ENCODE measurements around the gene LPAR2. TPM values are rescaled to one million over a fixed set of nuclear protein-coding genes. Genes with fewer than 3 reads are reported as not detected.

The LPAR2 gene
- total and polyA plus RNA-seq, 10 of the 15 experiments (the other 5 are each of a cell fraction or from before 2014, with no cell fraction given) = 0.98 to 23.8 (median 10.2) TPM

GRCh38 chr19:19656451-19657396, 28.7 kb upstream of the LPAR2 start:
- in situ Hi-C loops (cut with MboI) = no loop called here
- no peaks in the 10 kb centered on the region for H4K20me1 ChIP-seq (ENCODE audit: control insufficient read depth, insufficient read depth)

GRCh38 chr19:19655641-19656343, 27.8 kb upstream of the LPAR2 start:
- RAD21 ChIA-PET (ENCODE audit: unreplicated experiment) = no interaction called here
- in situ Hi-C loops (cut with MboI) (no loop called here), intact Hi-C loops (cut with micrococcal nuclease; ENCODE audit: unreplicated experiment) (no loop called here)
- Histone ChIP-seq H3K4me1 (ENCODE audit: control insufficient read depth, insufficient read depth, low read length) (no peaks in the 10 kb centered on the region), H3K36me3 (ENCODE audit: control insufficient read depth in 2 of 2, insufficient read depth in 2 of 2, low read length in 1 of 2) (peaks cover 53 to 74% of the 10 kb centered on the region in 2 experiments), H3K4me2 (ENCODE audit: control insufficient read depth, insufficient read depth) (no peak overlapping the region), H4K20me1 (ENCODE audit: control insufficient read depth, insufficient read depth) (no peaks in the 10 kb centered on the region), H3K9ac (ENCODE audit: control insufficient read depth, insufficient read depth, low read length) (no peak overlapping the region), H3K27ac (ENCODE audit: control insufficient read depth, insufficient read depth) (no peak overlapping the region), H3K9me3 (replicated peaks; ENCODE audit: control insufficient read depth, insufficient read depth, low read length) (no peaks in the 10 kb centered on the region), H3K79me2 (ENCODE audit: control insufficient read depth, insufficient read depth, low read length) (peaks cover 11% of the 10 kb centered on the region), H3K4me3 (no peak overlapping the region), H3K27me3 (replicated peaks in 1 of 2; ENCODE audit: control insufficient read depth in 2 of 2, insufficient read depth in 2 of 2, low read length in 1 of 2) (no peaks in the 10 kb centered on the region), H2AFZ (ENCODE audit: control insufficient read depth, low read depth, low read length) (no peak overlapping the region)
- 96% methylated on average over 27 of the region's 27 CpGs for WGBS (ENCODE audit: insufficient coverage, insufficient replicate concordance, low lambda C conversion rate, missing lambda C conversion rate)
- POLR2A ChIA-PET = no interaction called here
- DNase-seq (ENCODE audit: low read depth, low spot score) = no peak
- no peak for ATAC-seq
- no peak for FAIRE-seq
- SMC1A ChIA-PET (ENCODE audit: uncharacterized antibody, unreplicated experiment) = interaction anchor here (1.0 kb wide), 1 partner anchor 65 kb away, joined by 3 read pairs; no protein-coding TSS in a partner anchor
- no TSS peak for BruUV-seq (replicated peaks)
- CTCF ChIA-PET = no interaction called here
- no peak for TF ChIP-seq MYC (IDR thresholded peaks at IDR 0.05; ENCODE audit: insufficient read depth, insufficient read length, insufficient replicate concordance, low read length, severe bottlenecking)
- no peak for TF ChIP-seq NKRF (conservative IDR thresholded peaks at IDR 0.05)
- TF ChIP-seq TCF12 (IDR thresholded peaks at IDR 0.05; ENCODE audit: low read depth, low read length) = no peak
- no peak for TF ChIP-seq CTCF (IDR thresholded peaks at IDR 0.05 in 2 of 3, conservative IDR thresholded peaks at IDR 0.05 in 1 of 3; ENCODE audit: control insufficient read depth in 2 of 3, extremely low read depth in 1 of 3, insufficient read depth in 1 of 3, low read depth in 3 of 3, low read length in 3 of 3)
- no peak for TF ChIP-seq BACH1 (IDR thresholded peaks at IDR 0.05; ENCODE audit: borderline replicate concordance)
- TF ChIP-seq BRCA1 (IDR thresholded peaks at IDR 0.05; ENCODE audit: low read depth, low read length) = no peak

More at GRCh38 chr19:19656451-19657396, 28.7 kb upstream of the LPAR2 start:
- peaks cover 20% of the 10 kb centered on the region for H3K79me2 ChIP-seq (ENCODE audit: control insufficient read depth, insufficient read depth, low read length)
- no peaks in the 10 kb centered on the region for H3K9me3 ChIP-seq (replicated peaks; ENCODE audit: control insufficient read depth, insufficient read depth, low read length)
- peaks cover 44 to 65% of the 10 kb centered on the region in 2 experiments for H3K36me3 ChIP-seq (ENCODE audit: control insufficient read depth in 2 of 2, insufficient read depth in 2 of 2, low read length in 1 of 2)
- no peak overlapping the region for H2AFZ ChIP-seq (ENCODE audit: control insufficient read depth, low read depth, low read length)
- RAD21 ChIA-PET (ENCODE audit: unreplicated experiment) = no interaction called here
- intact Hi-C loops (cut with micrococcal nuclease; ENCODE audit: unreplicated experiment) = no loop called here
- TF ChIP-seq POLR2AphosphoS2 (IDR thresholded peaks at IDR 0.05; ENCODE audit: low read depth, low read length) (no peak), POLR2A (IDR thresholded peaks at IDR 0.05; ENCODE audit: low read depth, low read length) (peak; percentile 28)
- no peaks in the 10 kb centered on the region for H3K27me3 ChIP-seq (replicated peaks in 1 of 2; ENCODE audit: control insufficient read depth in 2 of 2, insufficient read depth in 2 of 2, low read length in 1 of 2)
- no peaks in the 10 kb centered on the region; the same call in 1 of the 2 replicates for H3K4me1 ChIP-seq (ENCODE audit: control insufficient read depth, insufficient read depth, low read length)
- H3K9ac ChIP-seq (ENCODE audit: control insufficient read depth, insufficient read depth, low read length) = no peak overlapping the region
- ATAC-seq = no peak
- 98% methylated on average over 33 of the region's 33 CpGs for WGBS (ENCODE audit: insufficient coverage, insufficient replicate concordance, low lambda C conversion rate, missing lambda C conversion rate)
- no peak overlapping the region for H3K4me2 ChIP-seq (ENCODE audit: control insufficient read depth, insufficient read depth)
- no peak for DNase-seq (ENCODE audit: low read depth, low spot score)
- SMC1A ChIA-PET (ENCODE audit: uncharacterized antibody, unreplicated experiment) = no interaction called here
- POLR2A ChIA-PET = interaction anchor here (0.6 kb wide), 1 partner anchor 34 kb away, joined by 3 read pairs; no protein-coding TSS in a partner anchor
- no TSS peak for BruUV-seq (replicated peaks)
- no peak overlapping the region for H3K27ac ChIP-seq (ENCODE audit: control insufficient read depth, insufficient read depth)
- no peak for FAIRE-seq
- CTCF ChIA-PET = no interaction called here
- no peak overlapping the region for H3K4me3 ChIP-seq

Data from GM12878 (cell line).